Motor neuron (in vitro differentiated cells): ENCODE data around the gene MGAT5. TPM values are rescaled to one million over a fixed set of nuclear protein-coding genes. Genes with fewer than 3 reads are reported as not detected.

Experiments used
- ATAC-seq, 8 experiments: fragments of 200-7000 bp; cut with Tn5 transposase; replicated peaks in 6 of 8; 2 replicates each; pipeline ENCODE4 v1.8.0; 2021; ENCODE audit warnings: mild to moderate bottlenecking in 8 of 8, moderate library complexity in 8 of 8
- H3K27ac ChIP-seq, 2 donors: fragments of 250-450 bp; sonication (Bioruptor Pico); 2 replicates each; pipeline ENCODE4 v1.9.0; 2021; ENCODE audit warnings: antibody characterized with exemption in 2 of 2, mild to moderate bottlenecking in 2 of 2, moderate library complexity in 1 of 2
- H3K4me1 ChIP-seq, 2 donors: fragments of 250-450 bp; sonication (Bioruptor Pico); replicated peaks in 1 of 2; 2 replicates each; pipeline ENCODE4 v1.6.1; 2021; ENCODE audit warnings: antibody characterized with exemption in 2 of 2, mild to moderate bottlenecking in 2 of 2, moderate library complexity in 1 of 2
- H3K4me3 ChIP-seq, 5 donors: fragments of 250-450 bp; sonication (Bioruptor Pico); 2 replicates each; pipeline ENCODE4 v1.9.0; 2021; ENCODE audit warnings: antibody characterized with exemption in 5 of 5, mild to moderate bottlenecking in 5 of 5, moderate library complexity in 4 of 5
- WGBS, 10 experiments: fragments of 450-650 bp; shearing (Covaris generic); methylation state at CpG; one replicate each; pipeline ENCODE4 v1.0.0; 2022; 5-methylcytosine and 5-hydroxymethylcytosine counted together
- in situ Hi-C, 9 experiments: fragments of 400-800 bp; cut with MboI; loops; one replicate each; pipeline ENCODE4 v1.15.0; 2021; ENCODE audit warnings: low sequenced_read_pairs in 9 of 9, low pct_unique_long_range_greater_than_20kb in 2 of 9; ENCODE audit not compliant: unreplicated experiment in 9 of 9
- total RNA-seq, 8 experiments: library from RNA; unstranded; fragments of 300-600 nt; gene quantifications; 2 replicates each; pipeline versions ENCODE4 v1.2.3 to v1.2.4, GENCODE V29; 2022

Gene MGAT5
- total RNA-seq, 8 experiments from 2014 or later: 10.3 to 54.4 (median 33.6) TPM

GRCh38 chr2:134375935-134376334, 122.1 kb downstream of the MGAT5 start:
- H3K4me3 ChIP-seq: no peak overlapping the region
- in situ Hi-C loops: no loop called here

GRCh38 chr2:134377730-134378129, 123.9 kb downstream of the MGAT5 start:
- in situ Hi-C loops: no loop called here

More at GRCh38 chr2:134375935-134376334, 122.1 kb downstream of the MGAT5 start:
- Histone ChIP-seq H3K4me1 (no peaks in the 10 kb centered on the region), H3K27ac (no peak overlapping the region)
- WGBS, 10 experiments: 68 to 100% (median 84%) methylated on average over 1 to 3 of the region's 3 CpGs; no CpG with 5 or more reads in 3 of the 10 experiments
- ATAC-seq: no peak

GRCh38 chr2:134379293-134379692, 125.4 kb downstream of the MGAT5 start:
- H3K27ac ChIP-seq: no peak overlapping the region
- 78 to 100% (median 94%) methylated on average over 1 to 6 of the region's 6 CpGs; no CpG with 5 or more reads in 1 of the 10 experiments for WGBS, 10 experiments
- ATAC-seq: no peak
- in situ Hi-C loops: no loop called here
- H3K4me1 ChIP-seq: no peaks in the 10 kb centered on the region
- no peak overlapping the region for H3K4me3 ChIP-seq

More at GRCh38 chr2:134377730-134378129, 123.9 kb downstream of the MGAT5 start:
- H3K4me3 ChIP-seq: no peak overlapping the region
- H3K27ac ChIP-seq: no peak overlapping the region
- WGBS, 10 experiments: 58 to 100% (median 96%) methylated on average over 1 to 6 of the region's 7 CpGs; no CpG with 5 or more reads in 3 of the 10 experiments
- no peaks in the 10 kb centered on the region for H3K4me1 ChIP-seq
- ATAC-seq: no peak

GRCh38 chr2:134379722-134380121, 125.8 kb downstream of the MGAT5 start:
- in situ Hi-C loops: no loop called here
- 71 to 100% (median 87%) methylated on average over 1 to 3 of the region's 3 CpGs; no CpG with 5 or more reads in 2 of the 10 experiments for WGBS, 10 experiments
- ATAC-seq: no peak

GRCh38 chr2:134381141-134381540, 127.3 kb downstream of the MGAT5 start:
- no peaks in the 10 kb centered on the region for H3K4me1 ChIP-seq
- in situ Hi-C loops: no loop called here
- ATAC-seq: no peak
- WGBS, 10 experiments: 80 to 100% (median 80%) methylated on average over 1 of the region's 1 CpG; no CpG with 5 or more reads in 7 of the 10 experiments
- no peak overlapping the region for H3K4me3 ChIP-seq
- H3K27ac ChIP-seq: no peak overlapping the region

More at GRCh38 chr2:134379722-134380121, 125.8 kb downstream of the MGAT5 start:
- H3K27ac ChIP-seq: no peak overlapping the region
- H3K4me1 ChIP-seq: no peaks in the 10 kb centered on the region
- H3K4me3 ChIP-seq: no peak overlapping the region

GRCh38 chr2:134384131-134384530, 130.3 kb downstream of the MGAT5 start:
- ATAC-seq: no peak
- in situ Hi-C loops: no loop called here
- WGBS, 10 experiments: 80 to 100% (median 94%) methylated on average over 2 to 4 of the region's 4 CpGs
- H3K4me3 ChIP-seq: no peak overlapping the region
- no peak overlapping the region for H3K27ac ChIP-seq
- H3K4me1 ChIP-seq: peaks cover 0 to 5% of the 10 kb centered on the region in 2 donors

GRCh38 chr2:134385195-134385594, 131.3 kb downstream of the MGAT5 start:
- WGBS, 10 experiments: 78 to 100% (median 100%) methylated on average over 1 to 2 of the region's 2 CpGs; no CpG with 5 or more reads in 1 of the 10 experiments
- Histone ChIP-seq H3K4me1 (peaks cover 0 to 14% of the 10 kb centered on the region in 2 donors), H3K27ac (no peak overlapping the region), H3K4me3 (no peak overlapping the region)
- ATAC-seq: no peak
- in situ Hi-C loops: no loop called here

- in situ Hi-C loops: no loop called here
- no peak overlapping the region for H3K27ac ChIP-seq
- 88 to 100% (median 94%) methylated on average over 1 to 3 of the region's 3 CpGs for WGBS, 10 experiments
These were observed 132.4 kb downstream of the MGAT5 start for GRCh38 chr2:134386310-134386709.

GRCh38 chr2:134389381-134389780, 135.5 kb downstream of the MGAT5 start:
- H3K27ac ChIP-seq: no peak overlapping the region
- peak in 3 of 8 experiments; percentile 60 to 66 (median 66) for ATAC-seq
- 60 to 100% (median 81%) methylated on average over 1 of the region's 1 CpG; no CpG with 5 or more reads in 4 of the 10 experiments for WGBS, 10 experiments
- no peak overlapping the region for H3K4me3 ChIP-seq
- H3K4me1 ChIP-seq: peaks cover 0 to 26% of the 10 kb centered on the region in 2 donors
- in situ Hi-C loops: no loop called here

More at GRCh38 chr2:134386310-134386709, 132.4 kb downstream of the MGAT5 start:
- no peak for ATAC-seq
- H3K4me1 ChIP-seq: peaks cover 0 to 14% of the 10 kb centered on the region in 2 donors
- H3K4me3 ChIP-seq: no peak overlapping the region

GRCh38 chr2:134391751-134392160, 137.9 kb downstream of the MGAT5 start:
- H3K4me3 ChIP-seq: no peak overlapping the region
- no peak overlapping the region for H3K27ac ChIP-seq
- peak in 2 of 8 experiments; percentile 13 to 44 for ATAC-seq
- WGBS, 10 experiments: 80 to 100% (median 100%) methylated on average over 1 of the region's 2 CpGs; no CpG with 5 or more reads in 6 of the 10 experiments
- peaks cover 6 to 32% of the 10 kb centered on the region in 2 donors for H3K4me1 ChIP-seq
- in situ Hi-C loops: no loop called here

- Histone ChIP-seq H3K4me3 (no peak overlapping the region), H3K4me1 (peaks cover 6 to 32% of the 10 kb centered on the region in 2 donors), H3K27ac (no peak overlapping the region)
- in situ Hi-C loops: no loop called here
- WGBS, 10 experiments: 58 to 96% (median 77%) methylated on average over 2 to 5 of the region's 7 CpGs; no CpG with 5 or more reads in 2 of the 10 experiments
- ATAC-seq: peak in 7 of 8 experiments; percentile 22 to 91 (median 82)
These were observed 138.7 kb downstream of the MGAT5 start for GRCh38 chr2:134392442-134393074.

- WGBS, 10 experiments: 47 to 100% (median 87%) methylated on average over 1 to 3 of the region's 3 CpGs; no CpG with 5 or more reads in 4 of the 10 experiments
These were observed 139.2 kb downstream of the MGAT5 start for GRCh38 chr2:134393075-134393461.

GRCh38 chr2:134395779-134396178, 141.9 kb downstream of the MGAT5 start:
- WGBS, 10 experiments: 83 to 100% (median 100%) methylated on average over 1 of the region's 1 CpG; no CpG with 5 or more reads in 5 of the 10 experiments
- Histone ChIP-seq H3K27ac (no peak overlapping the region), H3K4me3 (no peak overlapping the region), H3K4me1 (peaks cover 6 to 18% of the 10 kb centered on the region in 2 donors)
- in situ Hi-C loops: no loop called here
- ATAC-seq: no peak

More at GRCh38 chr2:134393075-134393461, 139.2 kb downstream of the MGAT5 start:
- Histone ChIP-seq H3K27ac (no peak overlapping the region), H3K4me1 (peaks cover 6 to 32% of the 10 kb centered on the region in 2 donors), H3K4me3 (no peak overlapping the region)
- ATAC-seq: peak in 4 of 8 experiments; percentile 14 to 49 (median 45)
- in situ Hi-C loops: no loop called here
